ENCODE results near the gene CACNA2D3. TPM values are rescaled to one million over a fixed set of nuclear protein-coding genes. Genes with fewer than 3 reads are reported as not detected.

Gene CACNA2D3
- total and polyA plus RNA-seq, 4 donors: 0.06 to 0.37 (median 0.08) TPM; not detected in 1

GRCh38 chr3:54159917-54160316 lies 37.6 kb downstream of the CACNA2D3 start:
- no peak for TF ChIP-seq ATF3 (IDR thresholded peaks at IDR 0.05)
- no peak for TF ChIP-seq ZBTB33 (IDR thresholded peaks at IDR 0.05)
- no peak for TF ChIP-seq EGR1 (IDR thresholded peaks at IDR 0.05; ENCODE audit: low read depth in 2 of 2)
- TF ChIP-seq RAD21 (IDR thresholded peaks at IDR 0.05): no peak
- TF ChIP-seq REST (IDR thresholded peaks at IDR 0.05): no peak
- TF ChIP-seq FOXA2 (IDR thresholded peaks at IDR 0.05): no peak
- no peak for TF ChIP-seq HNF4G (IDR thresholded peaks at IDR 0.05)
- no peak for TF ChIP-seq SP1 (IDR thresholded peaks at IDR 0.05)
- no peak for TF ChIP-seq CTCF (IDR thresholded peaks at IDR 0.05; ENCODE audit: low read depth, low read length, missing input control)
- TF ChIP-seq MAX (IDR thresholded peaks at IDR 0.05): no peak
- no peak for TF ChIP-seq FOXA1 (IDR thresholded peaks at IDR 0.05)
- TF ChIP-seq NR2F2 (IDR thresholded peaks at IDR 0.05): no peak
- TF ChIP-seq HNF4A (conservative IDR thresholded peaks at IDR 0.05): no peak
- TF ChIP-seq YY1 (IDR thresholded peaks at IDR 0.05): no peak
- no peak for TF ChIP-seq GABPA (IDR thresholded peaks at IDR 0.05 in 1 of 2, conservative IDR thresholded peaks at IDR 0.05 in 1 of 2)
- no peak for TF ChIP-seq RXRA (IDR thresholded peaks at IDR 0.05)
- no peak for TF ChIP-seq JUND (IDR thresholded peaks at IDR 0.05)
- no peak for TF ChIP-seq TAF1 (conservative IDR thresholded peaks at IDR 0.05)
- no peak for DNase-seq (ENCODE audit: low spot score)
- Histone ChIP-seq H3K4me3 (ENCODE audit: low read depth in 1 of 3, low read length in 3 of 3) (no peak overlapping the region), H3K27me3 (ENCODE audit: control insufficient read depth in 4 of 4, insufficient read depth in 4 of 4, low read length in 3 of 4) (no peaks in the 10 kb centered on the region), H3K9ac (ENCODE audit: low read depth in 1 of 2, low read length in 2 of 2) (no peak overlapping the region), H3K9me3 (ENCODE audit: control insufficient read depth in 4 of 4, low read length in 3 of 4) (no peaks in the 10 kb centered on the region), H3K36me3 (ENCODE audit: control insufficient read depth in 4 of 4, insufficient read depth in 3 of 4, low read depth in 1 of 4, low read length in 3 of 4) (no peaks in the 10 kb centered on the region), H3K4me1 (ENCODE audit: control insufficient read depth in 4 of 4, insufficient read depth in 4 of 4, low read length in 3 of 4) (no peaks in the 10 kb centered on the region), H3K27ac (ENCODE audit: low read depth in 1 of 2, low read length in 2 of 2) (no peak overlapping the region)
- 71% methylated on average over 3 of the region's 3 CpGs for WGBS
